Keratinocyte (primary cell): ENCODE measurements around the gene DIRAS1.

Experiments
- EZH2 ChIP-seq: IDR thresholded peaks from one replicate; pipeline ENCODE4 v1.6.1; 2012; ENCODE audit warnings: inconsistent platforms, mild to moderate bottlenecking, low read length, moderate library complexity
- TF ChIP-seq, protein P1 (sequence below), 3 experiments: IDR thresholded peaks in 1 of 3; conservative IDR thresholded peaks in 1 of 3; optimal IDR thresholded peaks in 1 of 3; 2 replicates in 2 of 3; 3 replicates in 1 of 3; pipeline versions ENCODE3 to v1.5.1; 2011; ENCODE audit warnings: low read length in 3 of 3, mild to moderate bottlenecking in 3 of 3, moderate library complexity in 2 of 3, control low read depth in 1 of 3, inconsistent platforms in 1 of 3; ENCODE audit not compliant: insufficient read depth in 2 of 3; ENCODE audit errors: extremely low read depth in 1 of 3

DNA sequence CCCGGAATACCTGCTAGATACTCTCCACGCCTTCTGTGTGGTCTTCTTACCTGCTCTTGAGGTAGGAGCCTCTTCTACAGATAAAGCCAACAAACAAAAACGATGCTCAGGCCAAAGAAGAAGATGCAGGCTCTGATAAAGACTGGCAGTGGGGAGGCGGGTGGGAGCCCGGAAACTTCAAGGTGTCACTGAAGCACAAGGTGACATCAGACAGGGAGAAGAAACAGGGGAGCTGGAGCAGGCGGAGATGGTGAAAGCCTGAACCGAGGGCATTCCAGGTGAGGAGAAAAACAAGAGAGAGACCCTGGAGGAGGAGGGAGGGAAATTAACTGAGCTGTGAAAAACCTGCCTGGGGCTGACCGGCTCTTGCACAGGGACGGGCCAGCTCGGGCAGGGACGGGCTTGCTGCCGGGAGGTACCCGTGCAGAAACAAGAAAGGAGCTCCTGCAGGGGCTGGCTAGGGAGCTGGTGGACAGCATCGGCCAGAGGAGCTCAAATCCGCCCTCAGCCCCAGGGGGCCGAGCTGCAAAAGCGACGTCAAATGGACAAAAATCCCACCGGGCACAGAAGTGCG is 37.7 kb downstream of the DIRAS1 start:
- TF ChIP-seq, protein P1, sequence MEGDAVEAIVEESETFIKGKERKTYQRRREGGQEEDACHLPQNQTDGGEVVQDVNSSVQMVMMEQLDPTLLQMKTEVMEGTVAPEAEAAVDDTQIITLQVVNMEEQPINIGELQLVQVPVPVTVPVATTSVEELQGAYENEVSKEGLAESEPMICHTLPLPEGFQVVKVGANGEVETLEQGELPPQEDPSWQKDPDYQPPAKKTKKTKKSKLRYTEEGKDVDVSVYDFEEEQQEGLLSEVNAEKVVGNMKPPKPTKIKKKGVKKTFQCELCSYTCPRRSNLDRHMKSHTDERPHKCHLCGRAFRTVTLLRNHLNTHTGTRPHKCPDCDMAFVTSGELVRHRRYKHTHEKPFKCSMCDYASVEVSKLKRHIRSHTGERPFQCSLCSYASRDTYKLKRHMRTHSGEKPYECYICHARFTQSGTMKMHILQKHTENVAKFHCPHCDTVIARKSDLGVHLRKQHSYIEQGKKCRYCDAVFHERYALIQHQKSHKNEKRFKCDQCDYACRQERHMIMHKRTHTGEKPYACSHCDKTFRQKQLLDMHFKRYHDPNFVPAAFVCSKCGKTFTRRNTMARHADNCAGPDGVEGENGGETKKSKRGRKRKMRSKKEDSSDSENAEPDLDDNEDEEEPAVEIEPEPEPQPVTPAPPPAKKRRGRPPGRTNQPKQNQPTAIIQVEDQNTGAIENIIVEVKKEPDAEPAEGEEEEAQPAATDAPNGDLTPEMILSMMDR (optimal IDR thresholded peaks at IDR 0.05 in 1 of 3, IDR thresholded peaks at IDR 0.05 in 1 of 3, conservative IDR thresholded peaks at IDR 0.05 in 1 of 3; ENCODE audit: extremely low read depth in 1 of 3, insufficient read depth in 2 of 3, low read length in 3 of 3), result no peak
- no peak for TF ChIP-seq EZH2
